NCI-H2107 (cell line): ENCODE measurements around the gene DACH1.
"Not testable (repeated sequence)": the region's sequence is repeated elsewhere in the genome, so short reads cannot be mapped to it uniquely, and the experiment has no call there.

ENCODE experiments used
- DNase-seq: peaks from one replicate; lab custom pipeline; 2025; lab: John Stamatoyannopoulos, UW

The DACH1 gene

DNA sequence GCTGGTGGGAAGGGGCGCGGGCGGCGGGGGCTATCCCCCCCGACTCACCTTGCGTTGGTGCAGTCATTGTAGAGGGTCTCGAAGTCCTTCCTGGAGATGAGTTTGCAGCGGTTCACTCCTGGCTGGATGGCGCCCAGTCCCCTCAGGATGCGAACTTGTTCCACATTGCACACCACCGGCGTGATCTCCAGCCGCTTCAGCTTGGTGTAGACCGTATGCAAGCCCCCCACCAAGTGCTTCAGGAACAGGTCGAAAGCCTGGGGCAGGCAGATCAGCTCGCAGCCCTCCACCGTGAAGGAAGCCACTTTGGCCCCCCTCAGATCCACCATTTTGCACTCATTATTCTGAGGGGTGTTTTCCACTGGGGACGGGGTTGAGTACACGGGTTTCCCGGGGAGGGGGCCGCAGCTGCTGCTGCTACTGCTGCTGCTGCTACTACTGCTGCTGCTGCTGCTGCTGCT, 1.1 kb downstream of the DACH1 start:
- DNase-seq = no peak

GRCh38 chr13:71864986-71865873, 1.8 kb downstream of the DACH1 start:
- DNase-seq = no peak

DNA sequence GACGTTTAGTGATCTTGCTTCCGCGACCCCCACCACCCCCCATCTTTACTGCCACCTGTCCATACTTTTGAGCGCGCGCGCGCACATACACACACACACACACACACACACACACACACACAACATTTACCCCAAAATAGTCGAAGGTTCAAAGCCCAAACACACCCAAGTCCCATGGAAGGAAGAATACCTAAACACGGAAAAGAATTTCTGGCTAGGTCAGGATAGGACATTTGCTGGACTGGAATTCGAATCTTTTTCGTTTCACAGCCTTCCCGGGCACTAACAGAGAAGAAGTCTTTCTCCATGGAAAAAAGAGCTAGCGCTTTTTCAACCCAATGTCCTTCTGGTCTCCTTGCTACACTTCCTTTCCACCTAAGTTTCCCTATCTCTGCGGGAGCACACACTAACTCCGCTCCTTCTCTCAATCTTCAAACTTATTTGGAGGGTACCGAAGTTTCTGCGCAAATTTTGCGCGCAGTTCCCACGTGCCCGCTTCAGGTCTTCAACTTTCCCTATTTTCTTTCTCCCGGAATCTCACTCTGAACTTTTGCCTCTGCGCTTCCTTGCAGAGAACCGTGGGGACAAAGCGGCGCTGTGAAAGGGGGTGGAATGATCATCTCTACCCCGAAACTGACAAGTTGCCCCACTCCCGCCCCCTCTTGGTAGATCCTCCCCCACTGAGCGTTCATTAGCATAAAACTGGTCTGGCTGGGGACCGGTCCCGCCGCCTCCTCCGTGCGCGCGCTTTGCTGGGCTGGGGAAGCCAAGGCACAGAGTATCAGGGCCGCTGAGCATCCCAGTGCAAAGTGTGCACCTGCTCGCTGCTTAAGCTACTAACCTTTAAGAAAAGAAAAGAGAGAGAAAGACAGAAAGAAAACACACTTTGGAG, 2.7 kb downstream of the DACH1 start:
- no peak for DNase-seq

DNA sequence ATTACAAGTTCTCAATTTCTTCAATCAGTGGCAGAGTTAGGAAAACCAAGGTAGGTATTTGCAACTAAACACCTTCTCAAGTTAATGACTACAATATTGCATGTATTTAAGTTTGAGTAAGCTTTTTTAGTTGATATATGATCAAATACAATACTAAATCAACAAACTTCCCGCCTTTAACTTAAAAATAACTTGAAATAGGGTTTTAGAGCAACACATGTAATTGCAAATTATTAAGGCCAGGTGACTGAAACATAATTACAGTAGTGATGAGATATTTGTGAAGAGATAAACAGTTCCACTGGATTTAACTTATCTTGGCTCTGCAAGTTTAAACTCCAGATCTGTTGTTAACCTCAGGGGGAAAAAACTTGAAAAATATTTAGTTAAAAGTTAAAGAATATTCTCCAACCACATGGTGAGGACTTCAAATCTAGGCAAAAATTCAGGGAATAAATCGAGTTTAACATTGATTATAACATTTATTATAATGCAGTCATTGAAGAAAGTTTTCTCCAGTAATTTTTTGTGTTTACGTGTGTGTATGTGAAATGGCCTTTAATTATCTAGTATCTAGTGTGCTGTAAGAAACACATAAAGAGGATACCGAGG, 3.6 kb downstream of the DACH1 start:
- no peak for DNase-seq

DNA sequence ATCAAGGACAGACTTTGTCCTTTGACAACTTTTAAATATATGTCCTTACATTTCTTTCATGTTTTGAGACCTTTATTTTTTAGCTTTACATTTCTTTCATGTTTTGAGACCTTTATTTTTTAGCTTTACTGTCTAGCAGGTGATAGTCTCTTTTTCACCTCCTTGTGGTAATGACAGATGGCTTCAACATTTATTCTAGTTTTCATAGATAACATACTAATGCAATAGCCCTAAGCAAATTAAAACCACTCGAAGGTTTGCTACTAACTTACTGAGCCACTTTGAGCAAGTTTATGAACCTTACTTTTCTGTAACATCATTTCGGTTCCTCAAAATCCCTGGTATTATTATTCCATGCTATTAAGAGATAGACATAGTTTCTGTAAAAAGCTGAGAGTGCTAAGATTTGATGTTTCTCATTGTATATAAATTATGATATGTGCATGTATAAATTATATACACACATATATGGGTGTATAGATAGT, 4.5 kb downstream of the DACH1 start:
- DNase-seq = no peak

DNA sequence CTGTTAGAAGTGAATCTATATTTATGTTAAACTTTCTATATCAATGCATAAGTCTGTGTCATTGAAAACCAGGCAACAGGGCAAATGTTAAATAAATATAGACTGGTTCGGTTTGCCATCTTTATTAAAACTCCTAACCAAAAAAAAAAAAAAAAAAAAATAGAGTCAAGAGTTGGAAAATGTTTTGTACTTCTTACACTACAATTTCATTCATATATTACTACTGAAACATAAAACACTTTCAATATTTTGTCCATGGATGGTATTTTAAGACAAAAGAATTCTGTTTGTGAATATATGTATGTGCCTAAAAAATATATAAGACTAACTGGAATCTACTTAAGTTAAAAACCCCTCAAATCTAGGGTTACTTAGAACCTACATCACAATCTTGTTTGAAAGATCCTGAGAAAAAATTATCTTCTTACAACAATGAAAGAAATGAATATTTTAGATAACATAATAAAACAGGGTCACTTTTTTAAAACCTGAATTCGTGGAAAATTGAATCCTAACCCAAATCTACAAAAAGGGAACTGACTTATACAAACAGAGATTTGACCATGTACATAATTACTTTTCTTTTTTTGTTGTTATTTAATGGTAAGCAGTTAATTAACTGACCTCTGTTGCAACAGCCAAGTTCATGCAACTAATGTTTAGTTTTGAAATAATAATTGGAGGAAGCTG, 5.1 kb downstream of the DACH1 start:
- DNase-seq = no peak

DNA sequence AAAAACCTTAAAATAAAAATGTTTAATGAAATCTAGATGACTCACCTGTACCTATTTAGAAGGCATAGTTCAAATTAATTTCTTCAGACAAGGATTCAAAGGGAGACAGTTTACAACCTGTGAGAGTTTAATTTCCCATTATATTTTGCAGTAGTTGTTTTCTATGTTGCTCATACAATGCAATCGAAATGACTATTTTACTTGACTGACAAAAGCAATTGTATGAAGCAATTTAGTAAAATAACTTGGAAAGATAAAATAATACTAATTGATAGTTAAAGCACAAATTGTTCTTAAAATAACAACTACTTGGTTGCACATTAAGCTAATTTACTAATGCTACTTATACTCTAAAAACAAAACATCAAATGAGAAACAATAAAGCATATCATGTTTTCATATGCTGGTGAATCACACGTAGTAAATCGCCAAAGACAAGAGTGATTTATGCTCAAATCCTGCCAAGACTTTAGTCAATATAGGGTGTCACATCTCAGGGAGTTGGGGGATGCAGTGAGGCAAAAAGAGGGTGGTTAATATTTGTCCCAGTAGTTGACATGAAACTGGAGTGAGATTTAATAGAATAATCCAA, 6.4 kb downstream of the DACH1 start:
- DNase-seq = no peak

GRCh38 chr13:71858647-71859046, 8.4 kb downstream of the DACH1 start:
- no peak for DNase-seq

DNA sequence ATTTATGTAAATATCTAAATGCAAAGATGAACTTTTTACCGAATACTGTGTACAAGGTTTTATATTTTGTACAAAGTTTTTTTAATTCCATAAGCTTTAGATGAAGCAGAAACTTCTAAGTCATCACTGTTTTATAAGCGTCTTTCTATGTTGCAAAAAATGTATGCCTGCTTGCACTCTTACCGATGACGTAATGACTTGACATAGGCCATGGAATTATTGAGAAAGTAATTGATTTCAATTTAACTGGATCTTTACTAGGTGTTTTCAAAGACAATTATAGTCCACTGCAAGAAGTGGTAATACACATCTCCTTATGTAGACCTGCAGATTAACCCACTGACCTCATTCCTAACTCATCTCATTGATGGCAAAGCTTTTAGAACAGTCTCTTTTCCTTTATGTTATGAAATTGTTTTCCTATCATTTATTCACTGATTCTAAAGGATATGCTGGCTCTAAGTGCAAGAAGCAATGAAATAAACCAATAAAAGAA, 10.4 kb downstream of the DACH1 start:
- DNase-seq = no peak

GRCh38 chr13:71854401-71854800, 12.6 kb downstream of the DACH1 start:
- no peak for DNase-seq

DNA sequence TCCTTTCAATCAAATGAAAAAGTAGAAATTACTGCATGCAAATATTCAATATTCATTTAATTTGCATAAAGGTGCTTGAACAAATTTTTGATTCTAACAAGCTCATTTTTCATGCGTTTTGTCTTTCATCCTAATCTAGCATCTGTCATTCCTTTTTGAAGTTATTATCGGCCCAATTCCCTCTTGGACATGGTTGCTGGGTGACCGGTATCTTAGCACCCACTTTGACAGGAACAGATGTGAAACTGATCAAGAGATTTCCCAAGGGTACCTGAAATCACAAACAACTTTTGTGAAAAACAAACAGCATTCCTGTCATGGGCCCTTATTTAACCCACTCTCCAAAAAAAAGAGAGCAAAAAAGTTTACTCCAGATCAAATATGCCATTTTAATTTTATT, 13.3 kb downstream of the DACH1 start:
- DNase-seq = no peak

GRCh38 chr13:71852736-71853135, 14.3 kb downstream of the DACH1 start:
- no peak for DNase-seq

- DNase-seq = no peak
These were observed 15.2 kb downstream of the DACH1 start for GRCh38 chr13:71851498-71852409.

DNA sequence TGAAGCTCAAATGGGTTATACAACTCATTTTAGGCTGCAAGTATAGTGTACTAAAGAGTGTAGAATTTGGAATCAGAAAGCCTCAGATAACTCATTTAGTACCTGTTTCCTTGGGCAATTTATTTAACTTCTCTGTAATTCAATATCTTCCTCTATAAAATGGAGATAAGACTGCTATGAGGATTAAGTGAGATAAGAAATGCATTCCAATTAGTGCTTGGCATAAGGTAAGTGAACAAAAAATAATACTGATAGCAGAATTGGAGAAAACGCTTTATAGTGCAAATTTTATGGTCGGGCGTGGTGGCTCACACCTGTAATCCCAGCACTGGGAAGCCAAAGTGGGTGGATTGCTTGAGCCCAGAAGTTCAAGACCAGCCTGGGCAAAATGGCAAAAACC, 25.0 kb downstream of the DACH1 start:
- DNase-seq = no peak

GRCh38 chr13:71838842-71839241, 28.2 kb downstream of the DACH1 start:
- no peak for DNase-seq

GRCh38 chr13:71837582-71837981, 29.4 kb downstream of the DACH1 start:
- DNase-seq = not testable (repeated sequence)

DNA sequence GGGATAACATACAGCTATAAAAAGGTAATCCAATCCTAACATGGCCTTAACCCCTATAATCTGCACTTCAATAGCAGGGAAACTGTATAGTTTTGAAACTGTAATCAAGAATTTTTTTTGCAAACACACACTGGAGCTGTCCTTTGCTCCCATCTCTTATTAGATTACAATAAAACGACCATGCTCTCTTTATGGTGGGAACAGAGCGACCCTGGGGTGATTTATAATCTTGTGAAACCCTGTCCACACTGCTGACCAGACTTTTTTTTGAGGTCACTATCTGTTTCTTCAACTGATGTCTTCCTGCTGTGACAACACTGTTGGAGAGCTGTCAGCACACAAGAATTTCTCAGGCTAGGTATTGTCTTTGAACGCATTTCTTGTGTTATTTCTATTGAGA, 35.3 kb downstream of the DACH1 start:
- DNase-seq = no peak

- DNase-seq = no peak
These were observed 36.3 kb downstream of the DACH1 start for GRCh38 chr13:71830736-71831135.

DNA sequence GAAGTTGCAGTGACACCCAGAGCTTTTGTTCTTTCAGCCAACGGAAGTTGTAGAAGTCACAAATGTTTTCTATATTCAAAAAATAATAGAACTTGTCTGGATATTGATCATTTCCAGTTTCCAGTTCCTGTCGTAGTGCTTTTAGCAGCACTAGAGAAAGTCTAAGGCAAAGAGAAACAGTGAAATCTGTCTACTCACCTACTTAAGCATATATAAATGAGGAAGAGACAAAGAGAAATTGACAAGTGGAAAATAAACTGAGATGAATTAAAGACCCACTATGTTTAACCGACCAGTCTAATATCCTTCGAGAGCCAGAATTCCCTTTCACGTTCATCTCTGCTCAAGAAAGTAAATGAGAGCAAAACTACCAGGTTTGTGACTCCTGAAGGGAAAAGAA, 36.7 kb downstream of the DACH1 start:
- no peak for DNase-seq

DNA sequence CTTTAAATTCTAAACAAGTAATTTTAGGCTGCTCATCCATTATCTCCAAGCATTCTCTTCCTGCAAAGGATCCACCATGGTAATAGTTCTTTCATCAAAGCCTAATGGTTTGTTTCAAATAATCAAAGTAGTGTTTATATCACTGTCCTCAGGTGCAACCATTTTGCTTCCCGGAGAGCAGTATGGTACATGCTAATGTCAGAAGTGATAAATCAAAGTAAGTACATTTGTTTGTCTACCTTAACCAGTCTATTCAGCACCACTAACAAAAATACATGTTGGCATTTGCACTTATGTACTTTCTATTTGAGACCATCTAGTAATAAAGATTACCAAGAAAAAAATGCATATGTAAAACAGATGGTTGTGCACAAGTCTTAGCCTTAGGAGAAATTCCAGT, 37.5 kb downstream of the DACH1 start:
- no peak for DNase-seq
